K562 (cell line): ENCODE data around the gene KPNA3. TPM values are rescaled to one million over a fixed set of nuclear protein-coding genes. Genes with fewer than 3 reads are reported as not detected.

Experiments
- ATAC-seq: fragments of 200-7000 bp; cut with Tn5 transposase; 3 replicates; pipeline ENCODE4 v1.9.1; 2020; ENCODE audit warnings: moderate library complexity
- BruUV-seq: library from RNA; stranded (reverse); fragments of 400-500 nt; replicated peaks from 2 replicates; lab custom pipeline; 2021; lab: Mats Ljungman, UMichigan
- CTCF ChIA-PET: fragments of 300-600 bp; formaldehyde crosslinking; extraction: SDS; loops from one replicate; lab custom pipeline; 2021; ENCODE audit warnings: low intra/inter-chr PET ratio; lab: Yijun Ruan, JAX
- POLR2A ChIA-PET: fragments of 300-600, 350-650 bp; sonication (Branson Sonifier 250); formaldehyde crosslinking; extraction: SDS; loops from one replicate; lab custom pipeline; 2021; ENCODE audit warnings: antibody characterized with exemption, inconsistent platforms; lab: Yijun Ruan, JAX
- DNase-seq, 4 experiments: peaks; one replicate each; pipeline versions ENCODE4 v3.0.0 to v3.0.0-alpha.2; 2011 to 2018; ENCODE audit warnings: low spot score in 3 of 4, mixed read lengths in 3 of 4; ENCODE audit errors: extremely low read depth in 1 of 4
- FAIRE-seq: peaks from 2 replicates; lab custom pipeline; 2011; peaks lifted over from hg19 to GRCh38; lab: Jason Lieb, UNC
- H2AFZ ChIP-seq: 2 replicates; pipeline ENCODE4 v1.6.0; 2011; ENCODE audit warnings: low read depth, low read length, control low read depth, inconsistent platforms
- H3K27ac ChIP-seq: fragments of 200-600 bp; 3 replicates; pipeline ENCODE4 v1.8.0; 2011; ENCODE audit warnings: low read depth, mild to moderate bottlenecking, control low read depth, inconsistent platforms, low read length, moderate library complexity, mixed read lengths; ENCODE audit errors: extremely low read depth
- H3K27me3 ChIP-seq, 2 experiments: fragments of 300-600 bp in 1 of 2; 2 replicates in 1 of 2; 3 replicates in 1 of 2; pipeline versions ENCODE4 v1.6.0 to v1.8.0; 2011; ENCODE audit warnings: inconsistent platforms in 2 of 2, low read length in 2 of 2, mild to moderate bottlenecking in 1 of 2, mixed read lengths in 1 of 2, moderate library complexity in 1 of 2; ENCODE audit not compliant: control insufficient read depth in 2 of 2, insufficient read depth in 2 of 2
- H3K36me3 ChIP-seq: fragments of 300-600 bp; 3 replicates; pipeline ENCODE4 v1.8.0; 2011; ENCODE audit warnings: mild to moderate bottlenecking, low read length, inconsistent platforms; ENCODE audit not compliant: control insufficient read depth, insufficient read depth
- H3K4me1 ChIP-seq, 2 experiments: fragments of 200-600 bp in 1 of 2; replicated peaks in 1 of 2; 2 replicates in 1 of 2; 3 replicates in 1 of 2; pipeline versions ENCODE4 v1.5.1 to v1.8.0; 2011; ENCODE audit warnings: inconsistent platforms in 2 of 2, low read length in 2 of 2, mild to moderate bottlenecking in 1 of 2, mixed read lengths in 1 of 2, moderate library complexity in 1 of 2; ENCODE audit not compliant: control insufficient read depth in 2 of 2, insufficient read depth in 2 of 2
- H3K4me2 ChIP-seq: 2 replicates; pipeline ENCODE4 v1.6.1; 2011; ENCODE audit warnings: low read length, control low read depth, inconsistent platforms, mixed read lengths; ENCODE audit not compliant: insufficient read depth
- H3K4me3 ChIP-seq: fragments of 200-600 bp; sonication (generic), shearing (Covaris generic); 2 replicates; pipeline ENCODE4 v1.5.1; 2016; ENCODE audit warnings: control low read depth, inconsistent platforms
- H3K79me2 ChIP-seq: fragments of 200-600 bp; 3 replicates; pipeline ENCODE4 v1.8.0; 2011; ENCODE audit warnings: low read length, inconsistent platforms; ENCODE audit not compliant: control insufficient read depth, insufficient read depth
- H3K9ac ChIP-seq, 2 experiments: 2 replicates each; pipeline versions ENCODE4 v1.6.0 to v1.6.1; 2011; ENCODE audit warnings: low read depth in 2 of 2, low read length in 2 of 2, control low read depth in 1 of 2, inconsistent platforms in 1 of 2, mild to moderate bottlenecking in 1 of 2, mixed read lengths in 1 of 2; ENCODE audit not compliant: insufficient read depth in 1 of 2
- H3K9me1 ChIP-seq: one replicate; pipeline ENCODE4 v1.6.0; 2011; ENCODE audit warnings: inconsistent platforms, mild to moderate bottlenecking, low read length, moderate library complexity; ENCODE audit not compliant: control insufficient read depth, insufficient read depth
- H3K9me3 ChIP-seq: replicated peaks from 2 replicates; pipeline ENCODE4 v1.5.1; 2011; ENCODE audit warnings: low read depth, low read length, inconsistent platforms; ENCODE audit not compliant: control insufficient read depth, insufficient read depth
- H4K20me1 ChIP-seq: replicated peaks from 2 replicates; pipeline ENCODE4 v1.6.1; 2011; ENCODE audit warnings: low read length, inconsistent platforms, mixed read lengths; ENCODE audit not compliant: control insufficient read depth, insufficient read depth
- CREB1 ChIP-seq, 2 experiments: sonication (generic) in 1 of 2; formaldehyde crosslinking in 1 of 2; IDR thresholded peaks; 2 replicates each; pipeline versions ENCODE4 v1.6.1 to v1.8.0; 2012 to 2022; ENCODE audit warnings: inconsistent platforms in 1 of 2, mild to moderate bottlenecking in 1 of 2, missing genetic modification reagents in 1 of 2, moderate library complexity in 1 of 2
- FUS ChIP-seq: fragments of 200-400 bp; formaldehyde crosslinking; optimal IDR thresholded peaks from 2 replicates; pipeline ENCODE3; 2017; ENCODE audit warnings: low read depth, low read length
- KDM1A ChIP-seq, 2 experiments: fragments of 450-650 bp; IDR thresholded peaks; 2 replicates each; pipeline ENCODE4 v1.6.1; 2016; ENCODE audit warnings: mild to moderate bottlenecking in 2 of 2
- ZNF717 ChIP-seq: fragments of 250-450 bp; sonication (Bioruptor Pico); IDR thresholded peaks from 2 replicates; pipeline ENCODE4 v1.5.0; 2021
- WGBS: fragments of 100-300 bp; shearing (Covaris generic); methylation state at CpG from one replicate; pipeline ENCODE4 v1.1.6; 2016; ENCODE audit warnings: low coverage, mixed read lengths; ENCODE audit not compliant: insufficient coverage; ENCODE audit errors: missing lambda C conversion rate; 5-methylcytosine and 5-hydroxymethylcytosine counted together
- in situ Hi-C: fragments of 300-500 bp; cut with MboI; formaldehyde crosslinking; loops from 4 replicates; pipeline ENCODE4 v1.15.0; 2018; ENCODE audit warnings: inconsistent platforms, mixed read lengths
- intact Hi-C: fragments of 100-400 bp; cut with micrococcal nuclease; formaldehyde crosslinking; loops from 2 replicates; pipeline ENCODE4 v1.14.2; 2022
- polyA plus RNA-seq, 8 experiments: library from polyadenylated mRNA; depleted of rRNA in 4 of 8; stranded (reverse) in 5 of 8; unstranded in 3 of 8; fragments of >200 nt; fragmentation: Nextera tagmentation in 2 of 8; fragmentation: Illumina TruSeq in 1 of 8; extraction: Ambion mirVana in 2 of 8; extraction: Trizol in 1 of 8; gene quantifications; 2 replicates each; pipeline versions ENCODE4 v1.2.1 to v1.2.3, GENCODE V29; 2011 to 2014; ENCODE audit warnings: inconsistent platforms in 1 of 8, missing spikeins in 1 of 8
- total RNA-seq, 7 experiments: library from RNA; depleted of rRNA in 6 of 7; stranded (reverse); fragments of >200 nt in 6 of 7; fragmentation: Illumina TruSeq in 2 of 7; extraction: Trizol in 2 of 7; gene quantifications; 2 replicates each; pipeline versions ENCODE4 v1.2.1 to v1.2.3, GENCODE V29; 2011 to 2021; ENCODE audit warnings: low replicate concordance in 1 of 7
- TF ChIP-seq, protein P1 (sequence below): fragments of 250-450 bp; sonication (Bioruptor Pico); IDR thresholded peaks from 2 replicates; pipeline ENCODE4 v1.4.0; 2020

The KPNA3 gene
- total and polyA plus RNA-seq, 9 of the 15 experiments (the other 6 are each of a cell fraction or from before 2014, with no cell fraction given): 8.5 to 23.4 (median 15.7) TPM

DNA sequence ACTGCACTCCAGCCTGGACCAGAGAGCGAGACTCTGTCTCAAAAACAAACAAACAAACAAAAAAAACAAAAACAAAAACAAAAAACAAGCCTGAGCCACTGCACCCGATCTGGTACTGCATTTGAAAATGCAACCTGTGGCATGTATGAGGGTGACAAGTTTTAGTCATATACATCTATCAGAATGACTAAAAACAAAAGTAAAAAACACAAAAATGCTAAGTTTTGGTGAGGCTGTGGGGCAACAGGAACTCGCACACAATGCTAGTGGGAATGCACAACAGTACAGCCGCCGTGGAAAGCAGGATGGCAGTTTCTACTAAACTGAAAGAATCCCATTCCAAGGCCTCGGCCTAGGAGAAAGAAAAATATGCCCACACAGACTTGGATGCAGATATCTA is 109.0 kb downstream of the KPNA3 start:
- Histone ChIP-seq H3K9ac (no peak overlapping the region), H2AFZ (no peak overlapping the region), H3K4me2 (no peak overlapping the region), H3K79me2 (peaks cover 23% of the 10 kb centered on the region), H3K9me1 (no peaks in the 10 kb centered on the region), H3K4me3 (no peak overlapping the region), H3K4me1 (peaks cover 0 to 6% of the 10 kb centered on the region in 2 experiments; a peak in 3 of 5 replicates), H3K36me3 (peaks cover 26% of the 10 kb centered on the region; the same call in 2 of the 3 replicates), H3K9me3 (no peaks in the 10 kb centered on the region), H3K27me3 (no peaks in the 10 kb centered on the region), H4K20me1 (no peaks in the 10 kb centered on the region), H3K27ac (no peak overlapping the region)
- TF ChIP-seq, protein P1, sequence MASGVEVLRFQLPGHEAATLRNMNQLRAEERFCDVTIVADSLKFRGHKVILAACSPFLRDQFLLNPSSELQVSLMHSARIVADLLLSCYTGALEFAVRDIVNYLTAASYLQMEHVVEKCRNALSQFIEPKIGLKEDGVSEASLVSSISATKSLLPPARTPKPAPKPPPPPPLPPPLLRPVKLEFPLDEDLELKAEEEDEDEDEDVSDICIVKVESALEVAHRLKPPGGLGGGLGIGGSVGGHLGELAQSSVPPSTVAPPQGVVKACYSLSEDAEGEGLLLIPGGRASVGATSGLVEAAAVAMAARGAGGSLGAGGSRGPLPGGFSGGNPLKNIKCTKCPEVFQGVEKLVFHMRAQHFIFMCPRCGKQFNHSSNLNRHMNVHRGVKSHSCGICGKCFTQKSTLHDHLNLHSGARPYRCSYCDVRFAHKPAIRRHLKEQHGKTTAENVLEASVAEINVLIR (CRISPR knock-in tag): no peak
- TF ChIP-seq FUS (no peak), CREB1 (IDR thresholded peaks at IDR 0.05) (no peak), CREB1 (CRISPR knock-in tag; IDR thresholded peaks at IDR 0.05) (no peak)
- ATAC-seq: no peak
- in situ Hi-C loops: no loop called here
- FAIRE-seq: no peak
- no TSS peak for BruUV-seq
- WGBS: 92% methylated on average over 5 of the region's 6 CpGs
- POLR2A ChIA-PET: no interaction called here
- DNase-seq: no peak
- CTCF ChIA-PET: no interaction called here
- intact Hi-C loops: no loop called here

DNA sequence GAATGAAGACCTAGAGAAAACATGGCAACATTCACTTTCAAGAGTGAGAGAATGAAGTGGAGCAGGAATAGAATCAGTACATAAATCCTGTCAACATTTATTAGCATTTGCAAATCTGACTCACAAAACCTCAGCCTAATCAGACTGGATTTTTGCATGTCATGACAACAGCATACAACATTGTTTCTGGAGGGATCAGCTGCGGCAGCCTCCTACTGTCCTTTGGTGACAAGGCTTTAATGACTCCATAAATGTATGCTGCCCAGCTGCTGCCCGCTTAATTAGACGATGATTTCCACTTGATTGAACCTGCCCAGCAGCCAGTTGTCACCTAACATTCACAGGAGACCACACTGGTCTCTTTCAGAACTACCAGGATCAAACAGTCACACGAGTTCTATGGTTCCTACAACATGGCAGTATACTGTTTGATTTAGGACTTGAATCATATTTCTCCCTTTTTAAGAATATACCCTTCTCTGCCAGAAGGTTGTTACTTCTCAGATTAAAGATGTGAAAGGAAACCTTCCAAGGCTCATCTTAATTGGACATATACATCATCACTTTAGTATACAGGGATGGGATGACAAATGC is 110.5 kb downstream of the KPNA3 start:
- intact Hi-C loops (no loop called here), in situ Hi-C loops (no loop called here)
- POLR2A ChIA-PET: interaction anchor here (1.0 kb wide), 1 partner anchor 9 kb away, joined by 5 read pairs; the partner anchor contains the start of gene EBPL
- H2AFZ ChIP-seq: no peak overlapping the region
- no peak for DNase-seq
- H3K9me1 ChIP-seq: no peaks in the 10 kb centered on the region
- H3K4me1 ChIP-seq: no peaks in the 10 kb centered on the region
- no peaks in the 10 kb centered on the region for H3K27me3 ChIP-seq
- TF ChIP-seq ZNF717 (no peak), KDM1A (IDR thresholded peaks at IDR 0.05) (peak; percentile 10 to 57; a peak in 1 of 4 replicates)
- H4K20me1 ChIP-seq: no peaks in the 10 kb centered on the region
- no peak overlapping the region for H3K9ac ChIP-seq
- FAIRE-seq: no peak
- no peak overlapping the region for H3K4me2 ChIP-seq
- CTCF ChIA-PET: no interaction called here
- peaks cover 18% of the 10 kb centered on the region; the same call in 1 of the 3 replicates for H3K36me3 ChIP-seq
- H3K9me3 ChIP-seq: no peaks in the 10 kb centered on the region
- no peak for ATAC-seq
- H3K27ac ChIP-seq: no peak overlapping the region
- WGBS: 64% methylated on average over 4 of the region's 4 CpGs
- peaks cover 23% of the 10 kb centered on the region for H3K79me2 ChIP-seq
- H3K4me3 ChIP-seq: no peak overlapping the region
- BruUV-seq: no TSS peak
